MM.1S (cell line): ENCODE results near the gene GRN.

Source experiments
- CTCF ChIP-seq: fragments of 300-600 bp; sonication (generic); IDR thresholded peaks from 2 replicates; pipeline ENCODE4 v1.5.1; 2016; ENCODE audit warnings: antibody characterized with exemption, low read length, mixed read lengths
- EZH2phosphoT487 ChIP-seq: fragments of 300-600 bp; sonication (generic); IDR thresholded peaks from 2 replicates; pipeline ENCODE4 v1.6.1; 2018; ENCODE audit warnings: antibody characterized with exemption, low read length

- TF ChIP-seq CTCF (no peak), EZH2phosphoT487 (no peak)
Observed at GRCh38 chr17:44389723-44390202, 44.7 kb downstream of the GRN start.
